SK-N-SH treated with all-trans-retinoic acid at 6 μM for 48 hours (cell line): ENCODE results near the gene ANAPC5.

Experiments
- ATAC-seq: fragments of 200-7000 bp; cut with Tn5 transposase; 3 replicates; pipeline ENCODE4 v1.9.1; 2020; ENCODE audit warnings: mild to moderate bottlenecking, moderate library complexity
- ARNTL ChIP-seq: fragments of 450-650 bp; formaldehyde crosslinking; IDR thresholded peaks from 2 replicates; pipeline ENCODE4 v1.5.0; 2020; ENCODE audit warnings: low read depth, mild to moderate bottlenecking, moderate library complexity, borderline replicate concordance
- BACH2 ChIP-seq: fragments of 250-450 bp; sonication (Bioruptor Pico); IDR thresholded peaks from 2 replicates; pipeline ENCODE4 v1.9.0; 2021; ENCODE audit warnings: mild to moderate bottlenecking, borderline replicate concordance
- CSDC2 ChIP-seq: fragments of 250-450 bp; sonication (Bioruptor Pico); IDR thresholded peaks from 2 replicates; pipeline ENCODE4 v1.5.0; 2020; ENCODE audit warnings: mild to moderate bottlenecking, moderate library complexity
- ESRRG ChIP-seq: fragments of 250-450 bp; sonication (Bioruptor Pico); IDR thresholded peaks from 2 replicates; pipeline ENCODE4 v1.6.1; 2021; ENCODE audit warnings: mild to moderate bottlenecking
- GLIS3 ChIP-seq: fragments of 250-450 bp; sonication (Bioruptor Pico); IDR thresholded peaks from 2 replicates; pipeline ENCODE4 v1.5.0; 2020; ENCODE audit warnings: mild to moderate bottlenecking, moderate library complexity
- ISL1 ChIP-seq: fragments of 250-450 bp; sonication (Bioruptor Pico); IDR thresholded peaks from 2 replicates; pipeline ENCODE4 v2.1.2; 2022; ENCODE audit warnings: mild to moderate bottlenecking, moderate library complexity
- OSR1 ChIP-seq: fragments of 250-450 bp; sonication (Bioruptor Pico); IDR thresholded peaks from 2 replicates; pipeline ENCODE4 v1.8.0; 2022; ENCODE audit warnings: moderate library complexity, mild to moderate bottlenecking, inconsistent platforms
- PPARA ChIP-seq: fragments of 250-450 bp; sonication (Bioruptor Pico); IDR thresholded peaks from 2 replicates; pipeline ENCODE4 v1.5.0; 2020; ENCODE audit warnings: mild to moderate bottlenecking, borderline replicate concordance
- RARB ChIP-seq: fragments of 250-450 bp; sonication (Bioruptor Pico); IDR thresholded peaks from 2 replicates; pipeline ENCODE4 v1.8.0; 2021; ENCODE audit warnings: mild to moderate bottlenecking, moderate library complexity
- SNAI2 ChIP-seq: fragments of 250-450 bp; sonication (Bioruptor Pico); IDR thresholded peaks from 2 replicates; pipeline ENCODE4 v1.5.0; 2020; ENCODE audit warnings: mild to moderate bottlenecking, moderate library complexity
- TCF4 ChIP-seq: fragments of 250-450 bp; sonication (Bioruptor Pico); IDR thresholded peaks from 2 replicates; pipeline ENCODE4 v1.8.0; 2021; ENCODE audit warnings: mild to moderate bottlenecking, moderate library complexity, borderline replicate concordance
- TOX ChIP-seq: fragments of 250-450 bp; sonication (Bioruptor Pico); IDR thresholded peaks from 2 replicates; pipeline ENCODE4 v1.8.0; 2021; ENCODE audit warnings: mild to moderate bottlenecking, moderate library complexity, borderline replicate concordance
- ZC3H10 ChIP-seq: fragments of 250-450 bp; sonication (Bioruptor Pico); IDR thresholded peaks from 2 replicates; pipeline ENCODE4 v1.5.1; 2021; ENCODE audit warnings: mild to moderate bottlenecking, moderate library complexity
- ZFP3 ChIP-seq: fragments of 250-450 bp; sonication (Bioruptor Pico); IDR thresholded peaks from 2 replicates; pipeline ENCODE4 v1.5.0; 2020; ENCODE audit warnings: mild to moderate bottlenecking, moderate library complexity
- ZFP30 ChIP-seq: fragments of 450-650 bp; formaldehyde crosslinking; IDR thresholded peaks from 2 replicates; pipeline ENCODE4 v1.5.0; 2022; ENCODE audit warnings: mild to moderate bottlenecking, moderate library complexity
- ZNF565 ChIP-seq: fragments of 450-650 bp; formaldehyde crosslinking; conservative IDR thresholded peaks from 2 replicates; pipeline ENCODE4 v1.5.0; 2020; ENCODE audit warnings: low read depth, mild to moderate bottlenecking, moderate library complexity
- ZNF70 ChIP-seq: fragments of 450-650 bp; formaldehyde crosslinking; IDR thresholded peaks from 2 replicates; pipeline ENCODE4 v1.5.0; 2020; ENCODE audit warnings: mild to moderate bottlenecking, moderate library complexity
- ZNF8 ChIP-seq: fragments of 450-650 bp; formaldehyde crosslinking; IDR thresholded peaks from 2 replicates; pipeline ENCODE4 v1.5.0; 2020; ENCODE audit warnings: mild to moderate bottlenecking, moderate library complexity
- TF ChIP-seq, protein P1 (sequence below): fragments of 250-450 bp; sonication (Bioruptor Pico); IDR thresholded peaks from 2 replicates; pipeline ENCODE4 v1.5.0; 2020; ENCODE audit warnings: mild to moderate bottlenecking, moderate library complexity
- TF ChIP-seq, protein P2 (sequence below): fragments of 250-450 bp; sonication (Bioruptor Pico); IDR thresholded peaks from 2 replicates; pipeline ENCODE4 v1.5.1; 2021; ENCODE audit warnings: mild to moderate bottlenecking, moderate library complexity
- TF ChIP-seq, protein P3 (sequence below): fragments of 250-450 bp; sonication (Bioruptor Pico); IDR thresholded peaks from 2 replicates; pipeline ENCODE4 v1.8.0; 2021; ENCODE audit warnings: low read depth, mild to moderate bottlenecking, moderate library complexity, borderline replicate concordance
- TF ChIP-seq, protein P4 (sequence below): fragments of 250-450 bp; sonication (Bioruptor Pico); IDR thresholded peaks from 2 replicates; pipeline ENCODE4 v1.5.1; 2020; ENCODE audit warnings: low read depth, mild to moderate bottlenecking, moderate library complexity
- TF ChIP-seq, protein P5 (sequence below): fragments of 250-450 bp; sonication (Bioruptor Pico); IDR thresholded peaks from 2 replicates; pipeline ENCODE4 v1.8.0; 2020; ENCODE audit warnings: mild to moderate bottlenecking, moderate library complexity, borderline replicate concordance

ANAPC5 gene

DNA sequence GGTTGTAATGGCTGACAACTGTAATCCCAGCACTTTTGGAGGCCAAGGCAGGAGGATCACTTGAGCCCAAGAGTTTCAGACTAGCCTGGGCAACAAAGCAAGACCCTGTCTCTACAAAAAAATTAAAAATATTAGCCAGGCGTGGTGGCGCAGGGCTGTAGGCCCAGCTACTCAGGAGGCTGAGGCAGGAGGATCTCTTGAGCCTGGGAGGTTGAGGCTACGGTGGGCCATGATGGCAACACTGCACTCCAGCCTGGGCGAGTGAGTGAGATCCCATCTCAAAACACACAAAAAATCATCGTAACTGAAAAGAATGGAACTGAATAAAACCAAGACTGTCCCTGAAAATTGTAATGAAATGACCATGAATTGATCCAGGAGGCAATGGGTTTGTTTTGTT lies 61.8 kb downstream of the ANAPC5 start:
- TF ChIP-seq BACH2 (CRISPR knock-in tag) (no peak), ZC3H10 (CRISPR knock-in tag) (no peak), ZFP30 (CRISPR knock-in tag) (no peak), ESRRG (CRISPR knock-in tag) (no peak), ZNF565 (CRISPR knock-in tag) (no peak), PPARA (no peak), RARB (CRISPR knock-in tag) (no peak), ZNF8 (no peak), GLIS3 (CRISPR knock-in tag) (no peak), ISL1 (CRISPR knock-in tag) (no peak), CSDC2 (CRISPR knock-in tag) (no peak)
- TF ChIP-seq, protein P1, sequence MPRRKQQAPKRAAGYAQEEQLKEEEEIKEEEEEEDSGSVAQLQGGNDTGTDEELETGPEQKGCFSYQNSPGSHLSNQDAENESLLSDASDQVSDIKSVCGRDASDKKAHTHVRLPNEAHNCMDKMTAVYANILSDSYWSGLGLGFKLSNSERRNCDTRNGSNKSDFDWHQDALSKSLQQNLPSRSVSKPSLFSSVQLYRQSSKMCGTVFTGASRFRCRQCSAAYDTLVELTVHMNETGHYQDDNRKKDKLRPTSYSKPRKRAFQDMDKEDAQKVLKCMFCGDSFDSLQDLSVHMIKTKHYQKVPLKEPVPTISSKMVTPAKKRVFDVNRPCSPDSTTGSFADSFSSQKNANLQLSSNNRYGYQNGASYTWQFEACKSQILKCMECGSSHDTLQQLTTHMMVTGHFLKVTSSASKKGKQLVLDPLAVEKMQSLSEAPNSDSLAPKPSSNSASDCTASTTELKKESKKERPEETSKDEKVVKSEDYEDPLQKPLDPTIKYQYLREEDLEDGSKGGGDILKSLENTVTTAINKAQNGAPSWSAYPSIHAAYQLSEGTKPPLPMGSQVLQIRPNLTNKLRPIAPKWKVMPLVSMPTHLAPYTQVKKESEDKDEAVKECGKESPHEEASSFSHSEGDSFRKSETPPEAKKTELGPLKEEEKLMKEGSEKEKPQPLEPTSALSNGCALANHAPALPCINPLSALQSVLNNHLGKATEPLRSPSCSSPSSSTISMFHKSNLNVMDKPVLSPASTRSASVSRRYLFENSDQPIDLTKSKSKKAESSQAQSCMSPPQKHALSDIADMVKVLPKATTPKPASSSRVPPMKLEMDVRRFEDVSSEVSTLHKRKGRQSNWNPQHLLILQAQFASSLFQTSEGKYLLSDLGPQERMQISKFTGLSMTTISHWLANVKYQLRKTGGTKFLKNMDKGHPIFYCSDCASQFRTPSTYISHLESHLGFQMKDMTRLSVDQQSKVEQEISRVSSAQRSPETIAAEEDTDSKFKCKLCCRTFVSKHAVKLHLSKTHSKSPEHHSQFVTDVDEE (CRISPR knock-in tag): no peak
- TF ChIP-seq, protein P2, sequence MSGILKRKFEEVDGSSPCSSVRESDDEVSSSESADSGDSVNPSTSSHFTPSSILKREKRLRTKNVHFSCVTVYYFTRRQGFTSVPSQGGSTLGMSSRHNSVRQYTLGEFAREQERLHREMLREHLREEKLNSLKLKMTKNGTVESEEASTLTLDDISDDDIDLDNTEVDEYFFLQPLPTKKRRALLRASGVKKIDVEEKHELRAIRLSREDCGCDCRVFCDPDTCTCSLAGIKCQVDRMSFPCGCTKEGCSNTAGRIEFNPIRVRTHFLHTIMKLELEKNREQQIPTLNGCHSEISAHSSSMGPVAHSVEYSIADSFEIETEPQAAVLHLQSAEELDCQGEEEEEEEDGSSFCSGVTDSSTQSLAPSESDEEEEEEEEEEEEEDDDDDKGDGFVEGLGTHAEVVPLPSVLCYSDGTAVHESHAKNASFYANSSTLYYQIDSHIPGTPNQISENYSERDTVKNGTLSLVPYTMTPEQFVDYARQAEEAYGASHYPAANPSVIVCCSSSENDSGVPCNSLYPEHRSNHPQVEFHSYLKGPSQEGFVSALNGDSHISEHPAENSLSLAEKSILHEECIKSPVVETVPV (CRISPR knock-in tag): no peak
- TF ChIP-seq, protein P3, sequence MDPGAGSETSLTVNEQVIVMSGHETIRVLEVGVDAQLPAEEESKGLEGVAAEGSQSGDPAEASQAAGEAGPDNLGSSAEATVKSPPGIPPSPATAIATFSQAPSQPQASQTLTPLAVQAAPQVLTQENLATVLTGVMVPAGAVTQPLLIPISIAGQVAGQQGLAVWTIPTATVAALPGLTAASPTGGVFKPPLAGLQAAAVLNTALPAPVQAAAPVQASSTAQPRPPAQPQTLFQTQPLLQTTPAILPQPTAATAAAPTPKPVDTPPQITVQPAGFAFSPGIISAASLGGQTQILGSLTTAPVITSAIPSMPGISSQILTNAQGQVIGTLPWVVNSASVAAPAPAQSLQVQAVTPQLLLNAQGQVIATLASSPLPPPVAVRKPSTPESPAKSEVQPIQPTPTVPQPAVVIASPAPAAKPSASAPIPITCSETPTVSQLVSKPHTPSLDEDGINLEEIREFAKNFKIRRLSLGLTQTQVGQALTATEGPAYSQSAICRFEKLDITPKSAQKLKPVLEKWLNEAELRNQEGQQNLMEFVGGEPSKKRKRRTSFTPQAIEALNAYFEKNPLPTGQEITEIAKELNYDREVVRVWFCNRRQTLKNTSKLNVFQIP: no peak
- TF ChIP-seq, all 23 proteins: peak for 0
- ATAC-seq: no peak

DNA sequence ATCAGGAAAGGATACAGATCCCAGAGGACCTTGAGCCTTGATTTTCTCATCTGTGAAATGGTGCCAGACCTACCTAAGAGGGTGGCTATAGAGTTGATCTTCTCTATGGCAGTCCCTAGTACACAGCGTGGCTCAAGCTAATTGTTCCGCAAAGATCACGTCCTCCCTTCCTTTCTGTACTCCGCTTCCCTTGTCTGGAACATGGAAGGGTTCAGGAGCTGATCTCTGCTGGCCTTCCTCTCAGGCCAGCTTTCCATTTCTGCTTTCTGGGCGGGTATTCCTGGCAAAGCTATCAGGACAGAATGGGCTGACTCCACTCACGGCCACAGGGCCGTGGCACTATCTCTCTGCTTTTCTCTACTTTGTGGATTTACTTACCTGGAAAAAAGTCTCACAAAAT lies 62.2 kb downstream of the ANAPC5 start:
- no peak for TF ChIP-seq ZNF565 (CRISPR knock-in tag)
- TF ChIP-seq, protein P4, sequence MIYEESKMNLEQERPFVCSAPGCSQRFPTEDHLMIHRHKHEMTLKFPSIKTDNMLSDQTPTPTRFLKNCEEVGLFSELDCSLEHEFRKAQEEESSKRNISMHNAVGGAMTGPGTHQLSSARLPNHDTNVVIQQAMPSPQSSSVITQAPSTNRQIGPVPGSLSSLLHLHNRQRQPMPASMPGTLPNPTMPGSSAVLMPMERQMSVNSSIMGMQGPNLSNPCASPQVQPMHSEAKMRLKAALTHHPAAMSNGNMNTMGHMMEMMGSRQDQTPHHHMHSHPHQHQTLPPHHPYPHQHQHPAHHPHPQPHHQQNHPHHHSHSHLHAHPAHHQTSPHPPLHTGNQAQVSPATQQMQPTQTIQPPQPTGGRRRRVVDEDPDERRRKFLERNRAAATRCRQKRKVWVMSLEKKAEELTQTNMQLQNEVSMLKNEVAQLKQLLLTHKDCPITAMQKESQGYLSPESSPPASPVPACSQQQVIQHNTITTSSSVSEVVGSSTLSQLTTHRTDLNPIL (CRISPR knock-in tag): no peak
- TF ChIP-seq GLIS3 (CRISPR knock-in tag): no peak
- no peak for TF ChIP-seq SNAI2 (CRISPR knock-in tag)
- no peak for ATAC-seq

DNA sequence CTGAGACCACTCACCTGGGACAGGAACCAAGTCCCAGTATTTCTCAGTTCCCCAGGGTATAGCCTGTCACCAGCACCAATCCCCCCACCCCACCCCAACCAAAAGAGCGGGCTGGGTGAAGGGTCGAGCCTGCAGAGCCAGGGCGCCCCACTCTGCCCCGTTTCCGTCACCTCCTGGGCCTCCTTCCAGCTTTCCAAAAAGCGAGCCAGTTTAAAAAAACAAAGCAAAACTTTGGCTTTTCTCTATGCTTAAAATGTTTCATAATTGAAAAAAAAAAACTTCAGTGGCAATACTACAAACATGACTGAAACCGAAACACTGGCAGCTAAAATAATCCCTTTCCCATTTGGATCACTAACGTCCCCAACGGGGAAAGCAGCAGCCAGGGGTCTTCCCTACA lies 63.2 kb downstream of the ANAPC5 start:
- ATAC-seq: no peak
- TF ChIP-seq BACH2 (CRISPR knock-in tag): no peak
- no peak for TF ChIP-seq ZNF70
- TF ChIP-seq, protein P4 (CRISPR knock-in tag): no peak
- TF ChIP-seq CSDC2 (CRISPR knock-in tag): no peak
- TF ChIP-seq GLIS3 (CRISPR knock-in tag): no peak
- no peak for TF ChIP-seq TOX (CRISPR knock-in tag)
- TF ChIP-seq, protein P5, sequence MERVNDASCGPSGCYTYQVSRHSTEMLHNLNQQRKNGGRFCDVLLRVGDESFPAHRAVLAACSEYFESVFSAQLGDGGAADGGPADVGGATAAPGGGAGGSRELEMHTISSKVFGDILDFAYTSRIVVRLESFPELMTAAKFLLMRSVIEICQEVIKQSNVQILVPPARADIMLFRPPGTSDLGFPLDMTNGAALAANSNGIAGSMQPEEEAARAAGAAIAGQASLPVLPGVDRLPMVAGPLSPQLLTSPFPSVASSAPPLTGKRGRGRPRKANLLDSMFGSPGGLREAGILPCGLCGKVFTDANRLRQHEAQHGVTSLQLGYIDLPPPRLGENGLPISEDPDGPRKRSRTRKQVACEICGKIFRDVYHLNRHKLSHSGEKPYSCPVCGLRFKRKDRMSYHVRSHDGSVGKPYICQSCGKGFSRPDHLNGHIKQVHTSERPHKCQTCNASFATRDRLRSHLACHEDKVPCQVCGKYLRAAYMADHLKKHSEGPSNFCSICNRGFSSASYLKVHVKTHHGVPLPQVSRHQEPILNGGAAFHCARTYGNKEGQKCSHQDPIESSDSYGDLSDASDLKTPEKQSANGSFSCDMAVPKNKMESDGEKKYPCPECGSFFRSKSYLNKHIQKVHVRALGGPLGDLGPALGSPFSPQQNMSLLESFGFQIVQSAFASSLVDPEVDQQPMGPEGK (CRISPR knock-in tag): no peak
- no peak for TF ChIP-seq ARNTL (CRISPR knock-in tag)
- TF ChIP-seq OSR1 (CRISPR knock-in tag): no peak
- TF ChIP-seq ZFP3 (CRISPR knock-in tag): no peak
- no peak for TF ChIP-seq PPARA
- TF ChIP-seq ZNF8: no peak
- TF ChIP-seq, protein P1 (CRISPR knock-in tag): no peak
- TF ChIP-seq TCF4 (CRISPR knock-in tag): no peak
- TF ChIP-seq, protein P2 (CRISPR knock-in tag): no peak
- TF ChIP-seq ZNF565 (CRISPR knock-in tag): no peak
- no peak for TF ChIP-seq ZFP30 (CRISPR knock-in tag)
- TF ChIP-seq, all 23 proteins: peak for 0
